ENCODE data around the gene MACF1. TPM values are rescaled to one million over a fixed set of nuclear protein-coding genes. Genes with fewer than 3 reads are reported as not detected.

Gene MACF1
- total RNA-seq, 1 donor, result 218 TPM

DNA sequence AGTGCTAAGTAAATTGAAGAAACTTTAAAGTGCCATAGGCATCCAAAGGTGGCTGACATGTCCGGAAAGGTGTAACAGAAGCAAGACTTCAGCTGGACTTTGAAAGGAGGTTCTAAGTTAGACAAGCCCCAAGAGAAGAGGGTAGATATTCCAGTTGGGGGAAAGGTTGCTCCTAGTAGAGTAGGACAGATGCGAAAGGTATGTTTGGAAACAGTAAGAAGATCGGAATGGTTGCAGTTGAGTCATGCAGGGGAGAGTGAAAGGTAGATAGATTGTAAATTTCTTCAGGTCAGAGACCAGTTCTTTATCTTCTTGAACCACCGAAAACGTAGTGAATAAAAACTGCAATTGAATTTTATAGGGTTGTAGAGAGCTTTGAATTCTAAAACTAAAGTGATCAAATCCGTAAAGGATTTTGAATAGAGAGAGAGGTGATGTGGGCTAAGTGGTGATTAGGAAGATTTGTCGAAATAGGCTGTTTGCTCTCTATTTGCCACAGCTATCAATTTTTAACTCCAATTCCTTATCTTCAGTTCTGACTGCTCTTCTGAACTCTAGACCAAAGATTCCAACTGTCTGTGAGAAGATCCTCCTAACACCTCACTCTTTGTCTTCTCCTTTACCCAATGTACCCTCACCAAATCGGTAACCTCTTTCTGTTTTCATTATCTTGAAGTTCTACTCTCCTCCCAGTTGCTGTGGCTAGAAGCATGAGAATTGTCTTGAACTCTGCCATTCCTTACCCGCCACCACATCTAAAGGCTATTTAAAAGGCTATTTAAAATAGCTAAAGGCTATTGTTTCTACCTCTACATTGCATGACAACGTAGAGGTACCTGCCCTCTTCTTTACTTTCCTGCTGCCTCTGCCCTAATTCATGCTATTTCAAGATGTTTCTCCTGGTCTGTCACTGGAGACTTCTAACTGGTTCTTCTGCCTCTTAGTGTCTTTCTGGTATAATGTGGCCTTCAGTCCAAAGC, 16.7 kb downstream of the MACF1 start:
- Histone ChIP-seq H3K4me3 (ENCODE audit: low read length) (no peak overlapping the region), H3K27me3 (ENCODE audit: insufficient read depth, low read length) (no peaks in the 10 kb centered on the region), H3K9me3 (ENCODE audit: low read depth, low read length) (no peaks in the 10 kb centered on the region), H3K4me1 (ENCODE audit: insufficient read depth, low read length) (peaks cover 45% of the 10 kb centered on the region)

DNA sequence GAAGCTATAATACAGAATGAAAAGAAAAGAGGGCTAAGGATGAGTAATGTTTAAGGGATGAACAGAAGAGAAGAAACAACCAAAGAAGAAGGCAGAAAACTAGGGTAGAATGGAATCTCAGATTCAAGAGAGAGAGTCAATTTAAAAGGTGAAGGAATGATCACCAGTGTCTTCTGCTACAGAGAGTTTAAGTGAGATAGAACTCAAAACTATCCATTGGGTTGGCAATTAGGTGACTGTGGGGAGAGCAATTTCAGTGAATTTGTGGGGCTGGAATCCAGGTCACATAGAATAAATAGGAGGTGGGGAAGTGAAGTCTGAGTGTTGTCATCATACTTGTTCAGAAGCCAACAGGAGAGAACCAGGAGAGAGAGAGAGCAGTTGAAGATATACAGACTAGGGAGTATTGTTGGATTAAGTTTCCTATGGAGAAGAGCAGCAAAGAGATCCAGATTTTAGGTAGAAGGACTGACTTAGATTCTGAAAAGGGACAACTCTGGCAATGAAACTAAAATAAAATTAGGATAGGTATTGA, 19.9 kb downstream of the MACF1 start:
- H3K27me3 ChIP-seq (ENCODE audit: insufficient read depth, low read length), result no peaks in the 10 kb centered on the region
- H3K9me3 ChIP-seq (ENCODE audit: low read depth, low read length), result no peaks in the 10 kb centered on the region
- no peak overlapping the region for H3K4me3 ChIP-seq (ENCODE audit: low read length)
- peaks cover 22% of the 10 kb centered on the region for H3K4me1 ChIP-seq (ENCODE audit: insufficient read depth, low read length)

DNA sequence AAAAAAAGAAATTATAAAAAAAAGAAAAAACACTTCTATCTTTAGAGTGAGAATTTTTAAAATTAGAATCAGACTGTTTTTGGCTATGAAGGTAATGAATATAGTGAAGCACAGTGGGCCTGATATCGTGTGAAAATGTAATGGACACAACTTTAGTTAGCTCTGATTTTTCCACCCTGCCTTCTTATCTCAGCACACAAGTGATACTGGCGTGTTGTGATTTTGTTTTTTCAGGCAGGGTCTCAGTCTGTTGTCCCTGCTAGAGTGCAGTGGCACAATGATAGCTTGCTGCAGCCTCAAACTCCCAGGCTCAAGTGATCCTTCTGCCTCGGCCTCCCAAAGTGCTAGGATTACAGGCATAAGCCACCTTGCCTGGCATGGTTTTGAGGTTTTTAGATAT, 22.3 kb downstream of the MACF1 start:
- H3K27me3 ChIP-seq (ENCODE audit: insufficient read depth, low read length), result no peaks in the 10 kb centered on the region
- no peaks in the 10 kb centered on the region for H3K9me3 ChIP-seq (ENCODE audit: low read depth, low read length)
- peaks cover 35% of the 10 kb centered on the region for H3K4me1 ChIP-seq (ENCODE audit: insufficient read depth, low read length)
- H3K4me3 ChIP-seq (ENCODE audit: low read length), result no peak overlapping the region

DNA sequence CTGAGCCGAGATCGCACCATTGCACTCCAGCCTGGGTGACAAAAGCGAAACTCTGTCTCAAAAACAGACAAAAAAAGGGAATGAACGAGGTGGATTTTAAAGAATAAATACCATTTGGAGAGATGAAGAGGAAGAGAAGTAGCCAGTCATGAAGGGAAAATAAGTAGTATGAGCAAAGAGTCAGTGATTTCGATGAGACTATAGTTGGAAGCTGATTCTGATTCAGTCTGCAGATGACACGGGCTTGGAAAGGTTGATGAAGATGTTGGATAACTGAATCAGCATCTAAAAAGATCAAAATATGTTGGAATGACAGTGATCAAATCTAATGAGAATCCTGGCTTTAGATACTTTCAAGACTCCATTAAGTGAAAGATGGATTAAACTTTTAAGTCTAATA, 23.8 kb downstream of the MACF1 start:
- no peaks in the 10 kb centered on the region for H3K9me3 ChIP-seq (ENCODE audit: low read depth, low read length)
- no peak overlapping the region for H3K4me3 ChIP-seq (ENCODE audit: low read length)
- H3K4me1 ChIP-seq (ENCODE audit: insufficient read depth, low read length), result peaks cover 31% of the 10 kb centered on the region
- H3K27me3 ChIP-seq (ENCODE audit: insufficient read depth, low read length), result no peaks in the 10 kb centered on the region

DNA sequence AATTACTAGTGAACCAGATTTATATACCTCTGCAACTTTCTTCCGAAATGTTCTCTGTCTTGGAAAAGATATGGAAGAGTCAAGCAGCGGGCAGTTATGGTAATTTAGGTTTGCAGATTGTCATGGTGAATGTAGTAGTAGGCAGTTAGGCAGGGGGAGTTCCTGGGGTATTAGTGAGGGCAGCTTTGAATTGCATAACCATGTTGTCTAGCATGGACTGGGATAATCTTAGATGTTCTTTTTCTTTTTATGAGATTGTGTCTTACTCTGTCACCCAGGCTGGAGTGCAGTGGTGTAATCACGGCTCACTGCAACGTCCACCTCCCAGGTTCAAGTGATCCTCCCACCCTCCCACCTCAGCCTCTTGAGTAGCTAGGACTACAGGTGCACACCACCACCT, 25.0 kb downstream of the MACF1 start:
- Histone ChIP-seq H3K4me1 (ENCODE audit: insufficient read depth, low read length) (peaks cover 25% of the 10 kb centered on the region), H3K27me3 (ENCODE audit: insufficient read depth, low read length) (no peaks in the 10 kb centered on the region), H3K4me3 (ENCODE audit: low read length) (no peak overlapping the region), H3K9me3 (ENCODE audit: low read depth, low read length) (no peaks in the 10 kb centered on the region)

DNA sequence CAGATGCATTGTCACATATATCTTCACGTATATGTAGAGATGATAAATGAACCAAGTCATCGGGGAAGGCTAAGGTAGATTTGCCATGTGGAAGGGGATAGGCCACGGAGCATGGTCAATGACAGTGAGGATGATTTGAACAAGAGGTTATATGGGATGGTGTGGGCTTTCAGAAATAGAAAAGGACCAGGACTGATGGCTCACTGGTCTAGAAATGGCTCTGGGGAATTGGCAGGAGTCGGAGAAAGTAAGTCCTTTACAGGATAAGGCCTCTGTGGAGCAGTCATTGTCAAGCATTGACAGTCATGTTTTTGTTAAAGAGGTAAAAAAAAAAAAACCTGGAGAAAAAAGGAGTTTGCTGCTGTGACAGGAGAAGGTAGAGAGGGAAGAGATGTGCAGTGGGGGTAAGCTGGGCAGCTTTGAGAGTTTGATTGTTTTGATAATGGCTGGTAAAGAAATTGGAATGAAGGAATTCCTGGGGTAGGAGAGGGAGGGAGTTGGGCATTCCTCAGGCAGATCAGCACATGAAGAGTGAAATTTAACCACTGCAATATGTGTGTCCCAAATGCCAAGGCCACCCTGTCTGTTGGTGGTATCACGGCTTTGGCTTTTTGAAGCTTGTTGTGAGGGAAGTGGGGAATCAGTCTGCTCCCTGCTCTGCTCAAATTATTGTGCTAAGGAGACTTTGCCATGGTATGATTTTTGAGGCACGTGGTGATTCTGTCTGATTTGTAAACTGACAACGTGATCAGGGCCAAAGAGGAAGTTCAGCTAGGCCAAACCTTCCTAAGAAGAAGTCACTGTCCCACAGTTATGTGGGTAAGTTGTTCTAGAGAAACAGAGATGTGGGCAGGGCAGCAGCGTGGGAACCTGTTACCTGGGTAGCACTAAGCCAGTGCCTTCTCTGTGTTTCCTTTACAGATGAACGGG, 26.0 kb downstream of the MACF1 start:
- Histone ChIP-seq H3K27me3 (ENCODE audit: insufficient read depth, low read length) (no peaks in the 10 kb centered on the region), H3K9me3 (ENCODE audit: low read depth, low read length) (no peaks in the 10 kb centered on the region), H3K4me3 (ENCODE audit: low read length) (no peak overlapping the region), H3K4me1 (ENCODE audit: insufficient read depth, low read length) (peaks cover 27% of the 10 kb centered on the region)

DNA sequence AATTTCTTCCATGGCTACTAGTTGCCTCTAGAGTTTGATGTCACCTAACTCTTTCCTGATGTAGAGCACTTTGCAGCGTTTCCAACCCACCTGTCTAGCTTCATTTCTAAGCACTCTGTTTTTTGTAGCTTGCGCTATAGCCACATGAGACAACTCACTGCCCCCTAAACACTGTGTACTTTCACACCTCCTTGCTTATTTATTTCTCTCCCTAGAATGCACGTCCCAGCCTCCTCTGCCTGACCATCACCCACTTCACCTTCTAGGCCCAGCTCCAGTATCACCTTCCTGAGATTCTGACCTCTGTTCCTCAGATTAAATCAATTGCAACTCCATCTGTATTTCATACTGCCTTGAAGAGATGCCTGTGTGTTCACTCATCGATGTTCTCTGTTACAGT, 32.5 kb downstream of the MACF1 start:
- Histone ChIP-seq H3K9me3 (ENCODE audit: low read depth, low read length) (no peaks in the 10 kb centered on the region), H3K4me3 (ENCODE audit: low read length) (no peak overlapping the region), H3K4me1 (ENCODE audit: insufficient read depth, low read length) (peaks cover 14% of the 10 kb centered on the region)

DNA sequence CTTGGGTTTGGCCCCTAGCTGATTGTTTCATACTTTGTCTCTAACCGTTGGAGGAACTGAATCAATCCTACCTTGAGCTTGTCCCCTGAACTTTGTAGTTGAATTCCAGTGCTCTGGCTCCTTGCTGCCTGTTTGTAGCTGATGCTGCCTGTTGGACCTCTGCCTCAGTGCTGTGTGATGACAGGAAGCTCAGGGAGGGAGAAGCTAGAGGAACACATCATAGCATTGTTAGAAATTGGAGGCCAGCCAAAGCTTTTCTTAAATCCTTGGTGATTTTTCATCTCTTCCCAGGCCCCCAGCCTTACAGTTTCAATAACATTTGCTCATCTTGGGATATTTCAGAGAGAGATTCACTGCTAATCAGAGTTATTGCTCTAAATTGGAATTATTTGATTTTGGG, 34.0 kb downstream of the MACF1 start:
- H3K9me3 ChIP-seq (ENCODE audit: low read depth, low read length), result no peaks in the 10 kb centered on the region
- H3K4me1 ChIP-seq (ENCODE audit: insufficient read depth, low read length), result peaks cover 14% of the 10 kb centered on the region
- H3K4me3 ChIP-seq (ENCODE audit: low read length), result no peak overlapping the region
- H3K27me3 ChIP-seq (ENCODE audit: insufficient read depth, low read length), result no peaks in the 10 kb centered on the region

More for the DNA sequence above, 32.5 kb downstream of the MACF1 start:
- no peaks in the 10 kb centered on the region for H3K27me3 ChIP-seq (ENCODE audit: insufficient read depth, low read length)

DNA sequence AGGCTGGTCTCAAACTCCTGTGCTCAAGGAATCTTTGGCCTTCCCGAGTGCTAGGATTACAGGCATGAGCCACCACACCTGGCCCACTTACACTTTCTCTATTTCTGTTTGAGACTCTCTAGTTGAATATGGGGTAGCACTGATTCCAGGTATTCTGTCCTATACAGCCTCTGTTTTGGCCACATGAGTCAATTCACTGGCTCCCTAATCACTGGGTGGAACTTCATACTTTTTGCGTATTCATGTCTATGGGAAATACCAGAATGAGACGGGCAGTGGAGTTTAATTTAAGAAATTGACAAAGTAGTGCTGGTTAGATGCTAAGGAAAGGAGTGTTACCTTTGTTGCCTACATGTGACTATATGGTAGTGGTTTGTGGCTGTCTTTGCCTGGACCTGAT, 35.5 kb downstream of the MACF1 start:
- peaks cover 14% of the 10 kb centered on the region for H3K4me1 ChIP-seq (ENCODE audit: insufficient read depth, low read length)
- no peak overlapping the region for H3K4me3 ChIP-seq (ENCODE audit: low read length)
- no peaks in the 10 kb centered on the region for H3K9me3 ChIP-seq (ENCODE audit: low read depth, low read length)
- H3K27me3 ChIP-seq (ENCODE audit: insufficient read depth, low read length), result no peaks in the 10 kb centered on the region

DNA sequence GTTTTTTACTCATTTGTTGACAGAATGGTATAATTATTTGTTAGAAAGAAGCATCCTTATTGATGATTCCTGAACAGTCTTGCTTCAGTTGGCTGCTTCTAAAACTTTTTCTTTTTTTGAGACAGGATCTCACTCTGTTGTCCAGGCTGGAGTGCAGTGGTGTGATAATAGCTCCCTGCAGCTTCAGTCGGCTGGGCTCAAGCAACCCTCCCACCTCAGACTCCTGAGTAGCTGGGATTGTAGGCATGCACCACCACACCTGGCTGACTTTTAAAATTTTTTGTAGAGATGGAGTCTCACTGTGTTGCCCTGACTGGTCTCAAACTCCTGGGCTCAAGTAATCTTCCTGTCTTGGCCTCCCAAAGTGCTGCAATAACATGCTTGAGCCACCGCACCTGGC, 38.8 kb downstream of the MACF1 start:
- H3K4me3 ChIP-seq (ENCODE audit: low read length), result no peak overlapping the region
- H3K4me1 ChIP-seq (ENCODE audit: insufficient read depth, low read length), result peaks cover 7% of the 10 kb centered on the region
- no peaks in the 10 kb centered on the region for H3K27me3 ChIP-seq (ENCODE audit: insufficient read depth, low read length)
- H3K9me3 ChIP-seq (ENCODE audit: low read depth, low read length), result no peaks in the 10 kb centered on the region

DNA sequence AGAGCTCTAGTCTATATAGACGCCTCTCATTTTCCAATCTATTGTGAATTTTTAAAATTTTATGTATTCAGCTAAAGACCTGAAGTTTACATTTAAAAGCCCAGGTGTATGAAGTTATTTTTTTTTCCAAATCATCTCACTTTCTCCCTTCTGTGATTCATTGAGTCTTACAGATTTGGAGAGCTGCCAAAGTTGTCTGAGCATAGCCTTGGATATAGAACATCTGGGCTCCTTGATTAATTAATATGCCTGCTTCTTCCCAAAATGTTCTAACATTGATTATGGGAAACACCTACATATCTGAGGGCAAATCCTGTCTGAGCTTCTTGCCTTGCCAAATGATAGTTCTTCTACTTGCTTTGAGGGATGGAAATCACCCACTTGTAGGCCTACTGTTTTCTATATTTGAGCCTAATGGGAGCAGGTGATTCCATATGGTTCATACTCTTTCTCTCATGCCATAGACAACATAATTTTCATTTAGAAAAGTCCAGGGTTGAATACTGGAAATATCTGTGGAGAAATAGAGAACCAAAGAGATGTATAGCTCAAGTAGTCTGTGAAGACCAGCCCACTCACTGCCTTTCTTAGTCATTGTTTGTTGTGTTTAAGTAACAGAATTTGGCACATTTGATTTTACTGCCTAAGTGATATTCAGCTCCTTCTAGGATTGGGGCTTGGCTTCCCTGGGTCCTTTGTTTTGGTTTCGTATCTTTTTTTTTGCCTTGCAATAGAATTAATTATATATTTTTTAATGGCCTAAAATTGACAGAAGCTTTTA, 46.2 kb downstream of the MACF1 start:
- Histone ChIP-seq H3K9me3 (ENCODE audit: low read depth, low read length) (no peaks in the 10 kb centered on the region), H3K4me1 (ENCODE audit: insufficient read depth, low read length) (no peaks in the 10 kb centered on the region), H3K27me3 (ENCODE audit: insufficient read depth, low read length) (no peaks in the 10 kb centered on the region), H3K4me3 (ENCODE audit: low read length) (no peak overlapping the region)

DNA sequence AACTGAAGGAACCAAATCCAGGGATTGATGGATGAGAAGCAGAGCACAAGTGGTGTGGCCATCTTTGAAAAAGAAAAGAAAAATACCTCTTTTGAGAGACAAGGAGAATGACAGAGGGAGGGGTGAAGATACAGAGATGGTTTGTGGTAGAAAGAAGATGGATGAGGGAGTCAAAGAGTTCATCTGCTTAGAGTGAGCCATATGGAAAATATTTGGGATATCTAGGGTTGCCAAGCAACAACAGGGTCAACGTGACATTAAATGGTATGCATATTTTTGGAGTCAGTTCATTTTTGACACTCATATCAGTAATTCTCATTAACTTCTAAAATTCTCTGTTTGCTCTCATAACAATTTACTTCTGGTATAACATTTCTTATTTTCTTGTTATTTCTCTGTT, 50.7 kb downstream of the MACF1 start:
- Histone ChIP-seq H3K27me3 (ENCODE audit: insufficient read depth, low read length) (no peaks in the 10 kb centered on the region), H3K4me1 (ENCODE audit: insufficient read depth, low read length) (peaks cover 4% of the 10 kb centered on the region), H3K4me3 (ENCODE audit: low read length) (no peak overlapping the region), H3K9me3 (ENCODE audit: low read depth, low read length) (no peaks in the 10 kb centered on the region)

DNA sequence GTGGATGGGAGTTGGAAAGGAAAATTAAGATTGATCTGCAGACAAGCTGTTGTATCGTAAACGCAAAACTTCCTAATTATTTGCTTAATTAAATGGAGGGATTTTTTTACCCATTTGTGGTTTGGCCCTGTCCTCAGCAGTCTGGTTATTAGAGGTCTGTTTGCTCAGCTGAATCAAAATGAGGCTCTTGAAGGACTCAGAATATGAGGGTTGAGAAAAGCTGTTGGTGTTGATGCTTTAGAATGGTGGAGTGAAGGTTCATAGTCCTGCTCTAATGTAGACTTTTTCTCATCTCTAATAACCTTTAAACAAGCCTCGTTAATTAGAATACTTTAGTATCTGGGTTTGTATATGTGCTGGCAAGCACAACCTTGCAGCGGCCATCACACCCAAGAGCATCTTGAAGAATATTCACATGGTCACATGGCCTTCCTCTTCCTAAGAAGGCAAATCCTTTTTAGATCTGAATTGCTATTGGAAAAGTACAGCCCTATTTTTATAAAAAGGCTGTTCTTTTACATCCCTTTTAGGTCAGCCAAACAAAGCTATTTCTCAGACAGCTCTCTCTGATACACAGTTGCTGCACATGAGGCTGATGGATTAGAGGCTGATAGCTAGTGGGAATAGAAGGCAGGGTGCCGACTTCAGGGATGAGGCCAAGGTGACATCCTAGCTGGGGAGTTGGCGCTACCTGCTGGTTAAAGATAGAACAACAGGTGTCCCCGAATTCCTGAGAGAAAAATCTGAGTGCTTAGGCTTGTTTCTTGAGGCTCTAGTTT, 53.8 kb downstream of the MACF1 start:
- Histone ChIP-seq H3K4me3 (ENCODE audit: low read length) (no peak overlapping the region), H3K9me3 (ENCODE audit: low read depth, low read length) (no peaks in the 10 kb centered on the region), H3K4me1 (ENCODE audit: insufficient read depth, low read length) (peaks cover 13% of the 10 kb centered on the region), H3K27me3 (ENCODE audit: insufficient read depth, low read length) (no peaks in the 10 kb centered on the region)

DNA sequence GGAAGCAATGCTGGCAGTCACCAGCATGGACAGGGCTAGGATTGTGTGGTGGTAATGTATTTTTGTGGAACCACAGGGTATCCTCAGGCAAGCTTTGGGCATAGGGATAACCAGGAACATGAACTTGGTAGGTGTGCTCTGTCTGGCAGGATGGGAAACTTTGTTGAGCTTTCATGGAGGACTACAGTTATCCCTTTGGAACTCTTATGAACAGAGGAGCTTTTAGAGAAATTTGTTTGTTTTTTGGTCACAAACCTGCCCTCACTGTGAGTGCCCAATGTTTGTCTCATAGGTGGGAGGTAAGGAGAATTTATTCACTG, 54.4 kb downstream of the MACF1 start:
- no peaks in the 10 kb centered on the region for H3K27me3 ChIP-seq (ENCODE audit: insufficient read depth, low read length)
- H3K9me3 ChIP-seq (ENCODE audit: low read depth, low read length), result no peaks in the 10 kb centered on the region
- peaks cover 13% of the 10 kb centered on the region for H3K4me1 ChIP-seq (ENCODE audit: insufficient read depth, low read length)
- H3K4me3 ChIP-seq (ENCODE audit: low read length), result no peak overlapping the region
